Stomach (tissue), 4 donors: ENCODE measurements around the gene TMEM181.

Source experiments
- EP300 ChIP-seq: sonication (generic); formaldehyde crosslinking; IDR thresholded peaks from one replicate; pipeline ENCODE4 v1.6.1; 2017; ENCODE audit warnings: antibody characterized with exemption
- POLR2A ChIP-seq, 4 donors: fragments of 450-650 bp; IDR thresholded peaks; one replicate each; pipeline ENCODE4 v1.6.1; 2016; ENCODE audit warnings: antibody characterized with exemption in 4 of 4, control low read depth in 2 of 4, mild to moderate bottlenecking in 1 of 4, moderate library complexity in 1 of 4
- POLR2AphosphoS5 ChIP-seq, 3 donors: sonication (generic); formaldehyde crosslinking; IDR thresholded peaks; one replicate each; pipeline ENCODE4 v1.6.1; 2016; ENCODE audit warnings: antibody characterized with exemption in 3 of 3
- TF ChIP-seq, protein P1 (sequence below), 7 experiments: fragments of 450-650 bp in 4 of 7; fragments of 200-600 bp in 3 of 7; sonication (generic) in 3 of 7; IDR thresholded peaks; one replicate each; pipeline ENCODE4 v1.5.1; 2016 to 2019; ENCODE audit warnings: antibody characterized with exemption in 7 of 7, control low read depth in 2 of 7, mild to moderate bottlenecking in 1 of 7

DNA sequence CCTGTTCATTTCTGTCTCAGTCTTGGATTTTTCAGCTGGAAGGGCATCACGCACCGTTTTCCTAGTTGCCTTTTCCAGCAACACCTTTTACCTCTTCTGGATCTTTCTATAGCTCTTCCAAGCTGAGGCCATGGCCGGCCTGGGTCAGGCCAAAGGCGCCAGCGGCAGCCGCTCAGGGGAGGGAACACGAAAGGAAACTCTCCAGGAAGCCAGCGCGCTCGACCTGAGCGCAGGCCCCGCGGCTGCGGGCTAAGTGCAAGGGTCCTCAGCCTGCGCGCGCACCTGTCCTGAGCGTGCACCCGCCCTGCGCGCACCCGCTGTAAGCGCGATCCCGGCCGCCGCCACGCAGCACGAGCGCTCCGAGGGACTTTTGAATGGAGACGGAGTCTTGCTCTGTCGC, 43.8 kb upstream of the TMEM181 start:
- TF ChIP-seq, protein P1, sequence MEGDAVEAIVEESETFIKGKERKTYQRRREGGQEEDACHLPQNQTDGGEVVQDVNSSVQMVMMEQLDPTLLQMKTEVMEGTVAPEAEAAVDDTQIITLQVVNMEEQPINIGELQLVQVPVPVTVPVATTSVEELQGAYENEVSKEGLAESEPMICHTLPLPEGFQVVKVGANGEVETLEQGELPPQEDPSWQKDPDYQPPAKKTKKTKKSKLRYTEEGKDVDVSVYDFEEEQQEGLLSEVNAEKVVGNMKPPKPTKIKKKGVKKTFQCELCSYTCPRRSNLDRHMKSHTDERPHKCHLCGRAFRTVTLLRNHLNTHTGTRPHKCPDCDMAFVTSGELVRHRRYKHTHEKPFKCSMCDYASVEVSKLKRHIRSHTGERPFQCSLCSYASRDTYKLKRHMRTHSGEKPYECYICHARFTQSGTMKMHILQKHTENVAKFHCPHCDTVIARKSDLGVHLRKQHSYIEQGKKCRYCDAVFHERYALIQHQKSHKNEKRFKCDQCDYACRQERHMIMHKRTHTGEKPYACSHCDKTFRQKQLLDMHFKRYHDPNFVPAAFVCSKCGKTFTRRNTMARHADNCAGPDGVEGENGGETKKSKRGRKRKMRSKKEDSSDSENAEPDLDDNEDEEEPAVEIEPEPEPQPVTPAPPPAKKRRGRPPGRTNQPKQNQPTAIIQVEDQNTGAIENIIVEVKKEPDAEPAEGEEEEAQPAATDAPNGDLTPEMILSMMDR (IDR thresholded peaks at IDR 0.05) = no peak
- TF ChIP-seq EP300 = no peak
- TF ChIP-seq POLR2AphosphoS5 (IDR thresholded peaks at IDR 0.05) = no peak
- no peak for TF ChIP-seq POLR2A (IDR thresholded peaks at IDR 0.05)
